Left lung (tissue), 10 donors: ENCODE data around the gene LGALS4. TPM values are rescaled to one million over a fixed set of nuclear protein-coding genes. Genes with fewer than 3 reads are reported as not detected.
A peak's percentile ranks its signal among the peaks of the same experiment; 100 is the strongest.

ENCODE experiments used
- ATAC-seq: fragments of 200-7000 bp; cut with Tn5 transposase; one replicate; pipeline ENCODE4 v1.9.1; 2020; ENCODE audit warnings: moderate library complexity
- DNase-seq, 4 donors: peaks; one replicate each; pipeline ENCODE4 v3.0.0-alpha.2; 2013 to 2020
- H3K27ac ChIP-seq, 2 donors: fragments of 200-600 bp; sonication (generic) in 1 of 2; one replicate each; pipeline versions ENCODE4 v1.5.0 to v1.8.0; 2020 to 2021
- H3K27me3 ChIP-seq, 2 donors: fragments of 200-600 bp; sonication (generic) in 1 of 2; one replicate each; pipeline versions ENCODE4 v1.5.0 to v1.8.0; 2020 to 2021
- H3K36me3 ChIP-seq, 2 donors: fragments of 200-600 bp; sonication (generic) in 1 of 2; one replicate each; pipeline versions ENCODE4 v1.5.0 to v1.8.0; 2020 to 2021
- H3K4me1 ChIP-seq, 2 donors: fragments of 200-600 bp; one replicate each; pipeline ENCODE4 v1.8.0; 2021
- H3K4me3 ChIP-seq, 2 donors: fragments of 200-600 bp; sonication (generic) in 1 of 2; one replicate each; pipeline versions ENCODE4 v1.5.0 to v1.8.0; 2020 to 2021; ENCODE audit warnings: mild to moderate bottlenecking in 1 of 2
- H3K9me3 ChIP-seq, 2 donors: fragments of 200-600 bp; sonication (generic) in 1 of 2; one replicate each; pipeline versions ENCODE4 v1.5.0 to v1.8.0; 2020 to 2021
- intact Hi-C, 2 donors: fragments of 100-400 bp; cut with DNase I; formaldehyde crosslinking; loops; one replicate each; pipeline versions ENCODE4 v1.11.2 to v1.14.2; 2022
- polyA plus RNA-seq, 6 donors: library from polyadenylated mRNA; unstranded; fragments of 120-200 nt; gene quantifications; one replicate each; pipeline ENCODE4 v1.2.1, GENCODE V29; 2013; ENCODE audit not compliant: insufficient read length in 6 of 6
- total RNA-seq, 2 donors: library from RNA; stranded (reverse); fragmentation: NEBNext Ultra II Directional; extraction: Animal tissue kit (Norgen Biotek cat#: 25700); gene quantifications; one replicate each; pipeline ENCODE4 v1.2.1, GENCODE V29; 2021
- TF ChIP-seq, protein P1 (sequence below), 2 donors: fragments of 200-600 bp; sonication (generic) in 1 of 2; IDR thresholded peaks; one replicate each; pipeline versions ENCODE4 v1.5.0 to v1.8.0; 2021; ENCODE audit warnings: antibody characterized with exemption in 2 of 2
- donor health status: DM: no; HTN: yes; CAD: no.
- donor health status: DM: no; HTN: no; CAD: no.

The LGALS4 gene
- total and polyA plus RNA-seq, 8 donors, result 0.64 to 3.4 (median 1.8) TPM

DNA sequence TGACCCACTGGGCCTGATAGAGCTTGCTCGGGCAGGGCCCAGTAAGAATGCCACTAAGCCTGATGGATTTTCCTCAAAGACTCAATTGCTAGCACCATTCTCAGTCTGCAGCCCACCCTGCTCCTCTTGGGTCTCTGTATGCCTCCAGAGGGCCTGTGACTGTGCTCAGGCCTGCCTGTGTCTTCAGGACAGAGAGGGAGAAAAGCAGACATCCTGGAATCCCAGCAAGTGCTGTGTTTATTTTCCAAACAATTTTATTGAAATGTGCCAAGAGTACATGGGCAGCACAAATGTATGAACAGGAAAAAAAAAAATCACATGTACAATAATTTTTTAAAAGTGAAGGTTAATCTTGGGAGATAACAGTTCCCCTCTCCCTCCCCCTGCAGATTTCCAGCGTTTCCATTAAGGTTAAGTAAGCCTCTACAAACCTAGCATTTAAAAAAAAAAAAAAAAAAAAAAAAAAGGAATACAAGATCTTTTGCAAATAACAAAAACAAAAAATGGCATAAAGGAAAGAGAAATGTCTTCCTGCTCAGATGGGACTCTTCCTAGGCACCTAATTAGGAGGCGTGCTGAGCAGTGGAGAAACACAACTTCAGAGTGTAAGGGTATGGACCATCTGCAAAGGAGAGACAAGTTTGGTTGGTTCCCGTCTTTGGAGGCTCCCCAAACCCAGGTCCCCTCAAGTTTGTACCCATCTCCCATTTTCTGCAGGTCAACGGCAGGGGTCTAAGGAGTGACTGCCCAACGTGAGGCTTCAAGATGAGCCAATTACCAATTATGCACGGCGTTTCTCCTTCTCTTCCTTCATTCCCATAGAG lies 23.6 kb upstream of the LGALS4 start:
- H3K27ac ChIP-seq, result peak overlapping the region in 1 of 2 donors; percentile 9
- H3K9me3 ChIP-seq, result no peaks in the 10 kb centered on the region
- TF ChIP-seq, protein P1, sequence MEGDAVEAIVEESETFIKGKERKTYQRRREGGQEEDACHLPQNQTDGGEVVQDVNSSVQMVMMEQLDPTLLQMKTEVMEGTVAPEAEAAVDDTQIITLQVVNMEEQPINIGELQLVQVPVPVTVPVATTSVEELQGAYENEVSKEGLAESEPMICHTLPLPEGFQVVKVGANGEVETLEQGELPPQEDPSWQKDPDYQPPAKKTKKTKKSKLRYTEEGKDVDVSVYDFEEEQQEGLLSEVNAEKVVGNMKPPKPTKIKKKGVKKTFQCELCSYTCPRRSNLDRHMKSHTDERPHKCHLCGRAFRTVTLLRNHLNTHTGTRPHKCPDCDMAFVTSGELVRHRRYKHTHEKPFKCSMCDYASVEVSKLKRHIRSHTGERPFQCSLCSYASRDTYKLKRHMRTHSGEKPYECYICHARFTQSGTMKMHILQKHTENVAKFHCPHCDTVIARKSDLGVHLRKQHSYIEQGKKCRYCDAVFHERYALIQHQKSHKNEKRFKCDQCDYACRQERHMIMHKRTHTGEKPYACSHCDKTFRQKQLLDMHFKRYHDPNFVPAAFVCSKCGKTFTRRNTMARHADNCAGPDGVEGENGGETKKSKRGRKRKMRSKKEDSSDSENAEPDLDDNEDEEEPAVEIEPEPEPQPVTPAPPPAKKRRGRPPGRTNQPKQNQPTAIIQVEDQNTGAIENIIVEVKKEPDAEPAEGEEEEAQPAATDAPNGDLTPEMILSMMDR (IDR thresholded peaks at IDR 0.05), result no peak
- DNase-seq, result peak in 2 of 4 donors; percentile 83 to 87
- H3K36me3 ChIP-seq, result peaks cover 3 to 68% of the 10 kb centered on the region in 2 donors
- peaks cover 0 to 19% of the 10 kb centered on the region in 2 donors for H3K4me1 ChIP-seq
- no peak for ATAC-seq
- no peaks in the 10 kb centered on the region for H3K27me3 ChIP-seq
- intact Hi-C loops, result no loop called here
- H3K4me3 ChIP-seq, result no peak overlapping the region

DNA sequence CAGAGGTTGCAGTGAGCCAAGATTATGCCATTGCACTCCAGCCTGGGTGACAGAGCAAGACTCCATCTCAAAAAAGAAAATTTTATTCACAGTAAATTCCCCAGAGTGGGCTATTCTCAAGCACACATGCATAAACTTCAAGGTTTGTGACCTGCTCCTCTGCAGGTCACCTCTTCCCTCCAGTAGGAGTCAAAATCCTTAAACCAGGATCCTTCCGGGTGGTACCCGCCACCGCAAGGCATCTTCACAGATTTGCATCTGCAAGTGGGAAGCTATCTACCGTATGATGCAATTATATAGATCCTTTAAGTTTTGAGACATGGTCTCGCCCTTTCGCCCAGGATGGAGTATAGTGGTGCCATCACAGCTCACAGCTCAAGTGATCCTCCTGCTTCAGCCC lies 21.8 kb upstream of the LGALS4 start:
- Histone ChIP-seq H3K27me3 (no peaks in the 10 kb centered on the region), H3K9me3 (no peaks in the 10 kb centered on the region), H3K4me3 (no peak overlapping the region), H3K27ac (no peak overlapping the region), H3K4me1 (peaks cover 7 to 37% of the 10 kb centered on the region in 2 donors), H3K36me3 (peaks cover 3 to 56% of the 10 kb centered on the region in 2 donors)
- intact Hi-C loops, result no loop called here
- DNase-seq (no peak), ATAC-seq (no peak)
- TF ChIP-seq, protein P1 (IDR thresholded peaks at IDR 0.05), result no peak

- H3K4me3 ChIP-seq, result no peak overlapping the region
- intact Hi-C loops, result no loop called here
Measured at GRCh38 chr19:38834104-38834490, 21.4 kb upstream of the LGALS4 start.

DNA sequence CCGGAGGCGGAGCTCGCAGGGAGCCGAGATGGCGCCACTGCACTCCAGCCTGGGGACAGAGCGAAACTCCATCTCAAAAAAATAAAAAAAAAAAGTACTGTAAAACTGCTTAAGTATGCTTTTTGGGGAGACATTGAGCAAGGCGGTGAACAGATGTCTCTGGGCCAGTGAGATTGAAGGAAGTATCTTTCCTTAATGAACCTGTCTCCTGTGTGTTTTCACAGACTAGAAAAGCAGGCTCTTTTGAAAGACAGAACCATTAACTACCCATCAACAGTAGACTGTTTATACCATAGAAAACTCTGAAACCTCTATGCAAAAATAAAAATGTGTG lies 20.3 kb upstream of the LGALS4 start:
- H3K4me3 ChIP-seq, result no peak overlapping the region
- intact Hi-C loops, result no loop called here
- TF ChIP-seq, protein P1 (IDR thresholded peaks at IDR 0.05), result no peak
- peak in 1 of 4 donors; percentile 29 for DNase-seq
- peaks cover 2 to 55% of the 10 kb centered on the region in 2 donors for H3K36me3 ChIP-seq
- peak overlapping the region; percentile 17 to 90 for H3K27ac ChIP-seq
- no peak for ATAC-seq
- no peaks in the 10 kb centered on the region for H3K27me3 ChIP-seq
- H3K4me1 ChIP-seq, result peaks cover 7 to 47% of the 10 kb centered on the region in 2 donors
- H3K9me3 ChIP-seq, result no peaks in the 10 kb centered on the region

More at GRCh38 chr19:38834104-38834490, 21.4 kb upstream of the LGALS4 start:
- H3K36me3 ChIP-seq, result peaks cover 3 to 56% of the 10 kb centered on the region in 2 donors
- H3K4me1 ChIP-seq, result peaks cover 7 to 42% of the 10 kb centered on the region in 2 donors
- H3K27ac ChIP-seq, result peak overlapping the region in 1 of 2 donors; percentile 45
- TF ChIP-seq, protein P1 (IDR thresholded peaks at IDR 0.05), result no peak
- DNase-seq (no peak), ATAC-seq (no peak)
- no peaks in the 10 kb centered on the region for H3K9me3 ChIP-seq
- H3K27me3 ChIP-seq, result no peaks in the 10 kb centered on the region

DNA sequence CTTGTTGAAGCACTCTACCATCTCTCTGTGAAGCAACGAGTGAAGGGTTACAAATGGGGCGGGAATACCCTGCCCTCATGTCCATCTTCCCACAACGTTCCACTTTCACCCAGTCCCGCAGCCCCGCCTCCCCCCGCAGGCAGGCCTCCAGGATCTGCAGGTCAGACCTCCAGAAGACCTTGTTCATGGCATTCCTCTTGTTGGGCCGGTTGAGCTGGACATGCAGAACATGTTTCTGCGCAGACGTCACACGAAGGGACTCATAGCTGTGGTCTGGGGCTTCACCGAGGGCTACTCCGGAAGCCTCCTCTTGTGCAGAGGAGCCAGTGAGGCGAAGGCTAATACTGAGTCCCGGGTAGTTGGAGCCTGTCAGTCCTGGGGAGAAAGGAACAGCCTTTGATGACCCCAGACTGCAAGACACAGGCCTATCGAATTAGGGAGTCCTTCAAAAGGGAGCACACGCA lies 18.4 kb upstream of the LGALS4 start:
- H3K4me1 ChIP-seq, result peaks cover 7 to 50% of the 10 kb centered on the region in 2 donors
- H3K27ac ChIP-seq, result peak overlapping the region; percentile 88 to 90
- DNase-seq (peak in 3 of 4 donors; percentile 71 to 92 (median 86)), ATAC-seq (peak; percentile 77)
- no peaks in the 10 kb centered on the region for H3K27me3 ChIP-seq
- H3K36me3 ChIP-seq, result peaks cover 0 to 46% of the 10 kb centered on the region in 2 donors
- TF ChIP-seq, protein P1 (IDR thresholded peaks at IDR 0.05), result no peak
- peak overlapping the region; percentile 59 to 80 for H3K4me3 ChIP-seq
- no peaks in the 10 kb centered on the region for H3K9me3 ChIP-seq
- intact Hi-C loops, result no loop called here
